ENCODE results near the gene LRRC74A.

Gene LRRC74A

DNA sequence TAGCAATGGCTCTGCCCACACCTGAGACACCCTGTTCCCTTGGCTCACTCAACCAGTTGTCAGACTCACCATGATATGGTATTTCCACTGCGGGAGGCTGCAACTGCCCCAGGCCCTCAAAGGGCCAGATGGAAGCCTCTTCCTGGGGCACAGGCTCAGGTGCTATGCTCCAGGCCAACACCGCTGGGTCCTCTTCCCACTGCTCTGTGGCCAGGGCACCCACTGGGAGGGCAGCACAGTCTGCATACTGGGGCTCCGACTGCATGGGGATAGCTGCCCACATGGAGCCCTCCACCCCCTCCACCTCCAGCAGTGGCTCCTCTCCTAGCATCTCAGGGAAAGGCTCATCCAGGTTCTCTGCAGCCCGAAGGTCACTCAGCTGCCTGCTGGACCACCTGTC is 17.2 kb upstream of the LRRC74A start:
- TF ChIP-seq CTCF (conservative IDR thresholded peaks at IDR 0.05), result no peak
- TF ChIP-seq ZFX (IDR thresholded peaks at IDR 0.05), result no peak
- no peak overlapping the region for H3K27ac ChIP-seq

GRCh38 chr14:76810525-76810924 is 15.7 kb upstream of the LRRC74A start:
- H3K27ac ChIP-seq, result no peak overlapping the region; the same call in 1 of the 2 replicates
- TF ChIP-seq CTCF (conservative IDR thresholded peaks at IDR 0.05) (no peak), ZFX (IDR thresholded peaks at IDR 0.05) (no peak)

DNA sequence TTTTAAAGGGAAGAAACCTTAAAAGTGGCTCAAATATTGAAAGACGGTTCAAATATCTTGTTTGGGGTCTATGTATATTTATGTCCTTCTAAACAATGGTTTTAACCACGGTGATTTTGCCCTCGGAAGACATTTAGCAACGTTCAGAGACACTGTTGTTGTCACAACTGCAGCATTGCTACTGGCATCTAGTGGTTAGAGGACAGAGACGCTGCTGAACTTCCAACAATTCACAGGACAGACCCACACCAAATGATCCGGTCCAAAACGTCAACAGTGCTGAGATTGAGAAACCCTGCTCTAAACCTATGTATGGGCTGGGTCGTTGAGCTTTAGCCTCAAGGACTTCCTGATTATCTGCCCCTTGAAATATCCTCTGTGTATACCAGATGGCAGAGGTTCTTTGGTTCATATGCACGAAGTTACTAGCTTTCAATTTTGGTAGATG is 15.2 kb upstream of the LRRC74A start:
- peak; percentile 79 for TF ChIP-seq CTCF (conservative IDR thresholded peaks at IDR 0.05)
- no peak for TF ChIP-seq ZFX (IDR thresholded peaks at IDR 0.05)
- H3K27ac ChIP-seq, result no peak overlapping the region; the same call in 1 of the 2 replicates

- TF ChIP-seq CTCF (conservative IDR thresholded peaks at IDR 0.05), result no peak
- no peak for TF ChIP-seq ZFX (IDR thresholded peaks at IDR 0.05)
- H3K27ac ChIP-seq, result peak overlapping the region; percentile 92
These were observed 14.6 kb upstream of the LRRC74A start for GRCh38 chr14:76811561-76811960.

DNA sequence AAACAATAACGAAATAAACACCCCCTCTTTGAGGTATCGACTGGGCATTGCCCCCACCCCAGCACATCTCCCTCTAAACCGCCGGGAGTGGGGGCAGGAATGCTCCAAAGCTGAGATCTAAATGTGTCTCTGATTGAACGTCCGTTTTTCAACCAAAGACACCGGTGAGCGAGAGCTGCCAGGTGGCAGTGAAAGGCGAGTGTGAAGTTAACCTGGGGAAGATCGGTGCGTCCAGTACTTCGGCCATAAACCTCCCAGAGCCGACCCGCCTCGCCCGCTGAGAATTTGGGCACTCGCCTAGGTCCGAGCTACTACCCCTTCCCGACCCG is 14.2 kb upstream of the LRRC74A start:
- TF ChIP-seq CTCF (conservative IDR thresholded peaks at IDR 0.05), result no peak
- no peak for TF ChIP-seq ZFX (IDR thresholded peaks at IDR 0.05)
- H3K27ac ChIP-seq, result peak overlapping the region; percentile 92

GRCh38 chr14:76812422-76813383 is 13.5 kb upstream of the LRRC74A start, which contains the start of gene ANGEL1:
TSS of gene ANGEL1 (minus strand) at chr14:76812882. CDS start at chr14:76812827, 55 bp downstream.
- TF ChIP-seq ZFX (IDR thresholded peaks at IDR 0.05), result peak; percentile 90
- TF ChIP-seq CTCF (conservative IDR thresholded peaks at IDR 0.05), result no peak
- H3K27ac ChIP-seq, result peak within 1 kb of the TSS; percentile 92

All from C4-2B (cell line).